Breast epithelium (tissue), 3 donors: ENCODE data around the gene POM121.
"Not testable (repeated sequence)": the region's sequence is repeated elsewhere in the genome, so short reads cannot be mapped to it uniquely, and the experiment has no call there.

ENCODE experiments used
- POLR2AphosphoS5 ChIP-seq, 3 donors: sonication (generic); formaldehyde crosslinking; IDR thresholded peaks; one replicate each; pipeline ENCODE4 v1.6.1; 2017; ENCODE audit warnings: antibody characterized with exemption in 3 of 3
- TF ChIP-seq, protein P1 (sequence below), 3 donors: fragments of 450-650 bp; IDR thresholded peaks; one replicate each; pipeline ENCODE4 v1.5.1; 2016 to 2017; ENCODE audit warnings: antibody characterized with exemption in 3 of 3, mild to moderate bottlenecking in 3 of 3, moderate library complexity in 3 of 3

DNA sequence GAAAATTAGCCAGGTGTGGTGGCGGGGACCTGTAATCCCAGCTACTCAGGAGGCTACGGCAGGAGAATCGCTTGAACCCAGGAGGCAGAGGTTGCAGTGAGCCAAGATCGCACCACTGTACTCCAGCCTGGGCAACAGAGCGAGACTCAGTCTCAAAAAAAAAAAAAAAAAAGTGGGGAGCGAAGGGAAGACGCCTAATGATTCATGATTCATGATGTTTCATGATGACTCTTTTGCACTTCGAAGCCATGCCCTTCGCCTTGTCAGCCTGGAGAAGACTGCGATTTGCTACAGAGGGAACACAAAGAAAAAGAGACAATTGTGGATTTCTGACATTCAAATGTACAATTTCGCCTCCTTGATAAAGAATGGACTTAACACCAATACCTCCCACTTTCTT is 57.2 kb downstream of the POM121 start:
- TF ChIP-seq POLR2AphosphoS5 (IDR thresholded peaks at IDR 0.05) = not testable (repeated sequence)
- TF ChIP-seq, protein P1, sequence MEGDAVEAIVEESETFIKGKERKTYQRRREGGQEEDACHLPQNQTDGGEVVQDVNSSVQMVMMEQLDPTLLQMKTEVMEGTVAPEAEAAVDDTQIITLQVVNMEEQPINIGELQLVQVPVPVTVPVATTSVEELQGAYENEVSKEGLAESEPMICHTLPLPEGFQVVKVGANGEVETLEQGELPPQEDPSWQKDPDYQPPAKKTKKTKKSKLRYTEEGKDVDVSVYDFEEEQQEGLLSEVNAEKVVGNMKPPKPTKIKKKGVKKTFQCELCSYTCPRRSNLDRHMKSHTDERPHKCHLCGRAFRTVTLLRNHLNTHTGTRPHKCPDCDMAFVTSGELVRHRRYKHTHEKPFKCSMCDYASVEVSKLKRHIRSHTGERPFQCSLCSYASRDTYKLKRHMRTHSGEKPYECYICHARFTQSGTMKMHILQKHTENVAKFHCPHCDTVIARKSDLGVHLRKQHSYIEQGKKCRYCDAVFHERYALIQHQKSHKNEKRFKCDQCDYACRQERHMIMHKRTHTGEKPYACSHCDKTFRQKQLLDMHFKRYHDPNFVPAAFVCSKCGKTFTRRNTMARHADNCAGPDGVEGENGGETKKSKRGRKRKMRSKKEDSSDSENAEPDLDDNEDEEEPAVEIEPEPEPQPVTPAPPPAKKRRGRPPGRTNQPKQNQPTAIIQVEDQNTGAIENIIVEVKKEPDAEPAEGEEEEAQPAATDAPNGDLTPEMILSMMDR (IDR thresholded peaks at IDR 0.05) = not testable (repeated sequence)
